K562 (cell line): ENCODE measurements around the gene ZDHHC16. TPM values are rescaled to one million over a fixed set of nuclear protein-coding genes. Genes with fewer than 3 reads are reported as not detected.

Source experiments
- DNMT1 ChIP-seq: fragments of 450-650 bp; IDR thresholded peaks from 2 replicates; pipeline ENCODE4 v1.6.1; 2016; ENCODE audit warnings: antibody characterized with exemption, mild to moderate bottlenecking
- ELF1 ChIP-seq: fragments of 200-800 bp; sonication (Bioruptor generic); IDR thresholded peaks from 2 replicates; pipeline ENCODE4 v1.6.1; 2016; ENCODE audit warnings: missing genetic modification characterization, missing compliant biosample characterization
- ILK ChIP-seq: fragments of 450-650 bp; IDR thresholded peaks from 2 replicates; pipeline ENCODE4 v1.6.1; 2016; ENCODE audit warnings: missing genetic modification characterization, low read depth, mild to moderate bottlenecking, missing compliant biosample characterization, moderate library complexity, borderline replicate concordance
- JUND ChIP-seq, 2 experiments: IDR thresholded peaks; 2 replicates in 1 of 2; 3 replicates in 1 of 2; pipeline ENCODE4 v1.6.1; 2011; ENCODE audit warnings: borderline replicate concordance in 2 of 2, low read depth in 2 of 2, low read length in 2 of 2, improper control_type of control experiment in 1 of 2, missing biosample characterization in 1 of 2, missing genetic modification characterization in 1 of 2, missing genetic modification reagents in 1 of 2
- KAT7 ChIP-seq: sonication (generic); formaldehyde crosslinking; IDR thresholded peaks from 2 replicates; pipeline ENCODE4 v1.8.0; 2022; ENCODE audit warnings: missing genetic modification reagents, mild to moderate bottlenecking, borderline replicate concordance
- MBD1 ChIP-seq: fragments of 250-450 bp; sonication (Bioruptor Pico); IDR thresholded peaks from 2 replicates; pipeline ENCODE4 v1.8.0; 2022; ENCODE audit warnings: inconsistent platforms
- MXI1 ChIP-seq: IDR thresholded peaks from 2 replicates; pipeline ENCODE4 v1.6.1; 2011; ENCODE audit warnings: low read depth, mild to moderate bottlenecking, improper control_type of control experiment, low read length
- NFATC3 ChIP-seq: fragments of 450-650 bp; IDR thresholded peaks from 2 replicates; pipeline ENCODE4 v1.6.1; 2017; ENCODE audit warnings: mild to moderate bottlenecking
- NR2C1 ChIP-seq, 2 experiments: fragments of 450-650 bp; IDR thresholded peaks; 2 replicates each; pipeline ENCODE4 v1.6.1; 2017; ENCODE audit warnings: mild to moderate bottlenecking in 2 of 2, antibody characterized with exemption in 1 of 2, inconsistent platforms in 1 of 2, missing compliant biosample characterization in 1 of 2, missing genetic modification characterization in 1 of 2
- NUFIP1 ChIP-seq: fragments of 450-650 bp; IDR thresholded peaks from 2 replicates; pipeline ENCODE4 v1.6.1; 2018; ENCODE audit not compliant: partially characterized antibody
- PCBP2 ChIP-seq: fragments of 200-400 bp; formaldehyde crosslinking; IDR thresholded peaks from 2 replicates; pipeline ENCODE4 v1.6.1; 2018; ENCODE audit warnings: low read length, low read depth, mild to moderate bottlenecking, moderate library complexity; ENCODE audit not compliant: poor library complexity, severe bottlenecking
- RFX1 ChIP-seq: fragments of 450-650 bp; IDR thresholded peaks from 2 replicates; pipeline ENCODE4 v1.6.1; 2016; ENCODE audit warnings: mild to moderate bottlenecking, moderate library complexity
- SRSF9 ChIP-seq: fragments of 200-400 bp; formaldehyde crosslinking; IDR thresholded peaks from 2 replicates; pipeline ENCODE4 v1.6.1; 2017; ENCODE audit warnings: low read depth, low read length, borderline replicate concordance
- TAF1 ChIP-seq: IDR thresholded peaks from 2 replicates; pipeline ENCODE4 v1.6.1; 2011; ENCODE audit warnings: mild to moderate bottlenecking, low read length, moderate library complexity; ENCODE audit not compliant: insufficient read depth, control insufficient read depth, severe bottlenecking; ENCODE audit errors: extremely low read depth
- TAF7 ChIP-seq: fragments of 450-650 bp; IDR thresholded peaks from 2 replicates; pipeline ENCODE4 v1.6.1; 2016; ENCODE audit warnings: missing genetic modification characterization, missing compliant biosample characterization
- ZNF324 ChIP-seq: fragments of 250-450 bp; sonication (Bioruptor Pico); IDR thresholded peaks from 2 replicates; pipeline ENCODE4 v1.4.0; 2020; ENCODE audit warnings: mild to moderate bottlenecking
- ZNF408 ChIP-seq: fragments of 250-450 bp; sonication (Bioruptor Pico); IDR thresholded peaks from 2 replicates; pipeline ENCODE4 v1.4.0; 2020; ENCODE audit warnings: low read depth, mild to moderate bottlenecking, moderate library complexity
- ZNF785 ChIP-seq: fragments of 250-450 bp; sonication (Bioruptor Pico); IDR thresholded peaks from 2 replicates; pipeline ENCODE4 v1.4.0; 2020; ENCODE audit warnings: mild to moderate bottlenecking
- polyA plus RNA-seq, 8 experiments: library from polyadenylated mRNA; depleted of rRNA in 4 of 8; stranded (reverse) in 5 of 8; unstranded in 3 of 8; fragments of >200 nt; fragmentation: Nextera tagmentation in 2 of 8; fragmentation: Illumina TruSeq in 1 of 8; extraction: Ambion mirVana in 2 of 8; extraction: Trizol in 1 of 8; gene quantifications; 2 replicates each; pipeline versions ENCODE4 v1.2.1 to v1.2.3, GENCODE V29; 2011 to 2014; ENCODE audit warnings: inconsistent platforms in 1 of 8, missing spikeins in 1 of 8
- total RNA-seq, 7 experiments: library from RNA; depleted of rRNA in 6 of 7; stranded (reverse); fragments of >200 nt in 6 of 7; fragmentation: Illumina TruSeq in 2 of 7; extraction: Trizol in 2 of 7; gene quantifications; 2 replicates each; pipeline versions ENCODE4 v1.2.1 to v1.2.3, GENCODE V29; 2011 to 2021; ENCODE audit warnings: low replicate concordance in 1 of 7
- TF ChIP-seq, protein P1 (sequence below): fragments of 450-650 bp; IDR thresholded peaks from 2 replicates; pipeline ENCODE4 v1.6.1; 2016; ENCODE audit warnings: antibody characterized with exemption
- TF ChIP-seq, protein P2 (sequence below): sonication (generic); formaldehyde crosslinking; IDR thresholded peaks from 2 replicates; pipeline ENCODE4 v1.8.1; 2023; ENCODE audit warnings: mild to moderate bottlenecking, missing genetic modification reagents, moderate library complexity

The ZDHHC16 gene
- total and polyA plus RNA-seq, 9 of the 15 experiments (the other 6 are each of a cell fraction or from before 2014, with no cell fraction given): 12.5 to 33.8 (median 21.3) TPM

- TF ChIP-seq NR2C1 (IDR thresholded peaks at IDR 0.05) (peak; percentile 78; the same call in 1 of the 2 replicates), NR2C1 (tag; IDR thresholded peaks at IDR 0.05) (no peak), ILK (no peak), DNMT1 (no peak), MBD1 (CRISPR knock-in tag) (no peak), SRSF9 (no peak), ZNF785 (no peak), ZNF324 (CRISPR knock-in tag) (no peak), RFX1 (no peak), ZNF408 (CRISPR knock-in tag) (no peak), NUFIP1 (no peak), MXI1 (no peak), PCBP2 (no peak), TAF7 (tag) (no peak), KAT7 (CRISPR knock-in tag) (no peak), ELF1 (no peak), NFATC3 (no peak), JUND (IDR thresholded peaks at IDR 0.05; ENCODE audit: borderline replicate concordance, low read depth, low read length) (no peak), JUND (tag; IDR thresholded peaks at IDR 0.05; ENCODE audit: borderline replicate concordance, low read depth, low read length) (peak; percentile 13; the same call in 1 of the 3 replicates), TAF1 (no peak)
- TF ChIP-seq, protein P1, sequence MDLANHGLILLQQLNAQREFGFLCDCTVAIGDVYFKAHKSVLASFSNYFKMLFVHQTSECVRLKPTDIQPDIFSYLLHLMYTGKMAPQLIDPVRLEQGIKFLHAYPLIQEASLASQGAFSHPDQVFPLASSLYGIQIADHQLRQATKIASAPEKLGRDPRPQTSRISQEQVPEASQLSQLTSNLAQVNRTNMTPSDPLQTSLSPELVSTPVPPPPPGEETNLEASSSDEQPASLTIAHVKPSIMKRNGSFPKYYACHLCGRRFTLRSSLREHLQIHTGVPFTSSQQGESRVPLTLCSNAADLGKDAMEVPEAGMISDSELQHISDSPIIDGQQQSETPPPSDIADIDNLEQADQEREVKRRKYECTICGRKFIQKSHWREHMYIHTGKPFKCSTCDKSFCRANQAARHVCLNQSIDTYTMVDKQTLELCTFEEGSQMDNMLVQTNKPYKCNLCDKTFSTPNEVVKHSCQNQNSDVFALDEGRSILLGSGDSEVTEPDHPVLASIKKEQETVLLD: no peak
- TF ChIP-seq, protein P2, sequence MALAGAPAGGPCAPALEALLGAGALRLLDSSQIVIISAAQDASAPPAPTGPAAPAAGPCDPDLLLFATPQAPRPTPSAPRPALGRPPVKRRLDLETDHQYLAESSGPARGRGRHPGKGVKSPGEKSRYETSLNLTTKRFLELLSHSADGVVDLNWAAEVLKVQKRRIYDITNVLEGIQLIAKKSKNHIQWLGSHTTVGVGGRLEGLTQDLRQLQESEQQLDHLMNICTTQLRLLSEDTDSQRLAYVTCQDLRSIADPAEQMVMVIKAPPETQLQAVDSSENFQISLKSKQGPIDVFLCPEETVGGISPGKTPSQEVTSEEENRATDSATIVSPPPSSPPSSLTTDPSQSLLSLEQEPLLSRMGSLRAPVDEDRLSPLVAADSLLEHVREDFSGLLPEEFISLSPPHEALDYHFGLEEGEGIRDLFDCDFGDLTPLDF (CRISPR knock-in tag): no peak
Measured at GRCh38 chr10:97407211-97407951, 38.6 kb upstream of the ZDHHC16 start (continued).
